CD4-positive, alpha-beta T cell treated with Interleukin-17A for 1 hour (primary cell): Measurements from ENCODE around the gene ADGRD1.
"Not testable (repeated sequence)": the region's sequence is repeated elsewhere in the genome, so short reads cannot be mapped to it uniquely, and the experiment has no call there.

ENCODE experiments used
- DNase-seq: peaks from one replicate; pipeline ENCODE4 v3.0.0-alpha.2; 2020

Gene ADGRD1

GRCh38 chr12:131061041-131061806, 107.5 kb downstream of the ADGRD1 start:
- DNase-seq, result no peak

DNA sequence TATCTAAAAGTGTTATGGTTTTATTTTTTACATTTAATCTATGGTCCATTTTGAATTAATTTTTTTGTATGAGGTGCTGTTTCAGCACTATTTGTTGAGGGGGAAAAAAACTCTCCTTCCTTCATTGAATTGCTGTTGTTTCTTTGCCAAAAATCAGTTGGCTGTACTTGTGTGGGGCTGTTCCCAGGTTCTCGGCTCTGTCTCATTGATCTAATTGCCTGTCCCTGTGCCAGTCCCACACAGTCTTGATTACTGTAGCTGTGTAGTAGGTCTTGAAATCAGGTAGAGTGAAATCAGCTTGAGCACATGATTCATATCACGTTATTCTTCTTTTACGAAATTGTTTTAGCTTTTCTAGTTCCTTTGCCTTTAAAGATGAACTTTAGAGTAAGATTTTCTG, 109.7 kb downstream of the ADGRD1 start:
- DNase-seq, result no peak

GRCh38 chr12:131063960-131064359, 110.3 kb downstream of the ADGRD1 start:
- no peak for DNase-seq

DNA sequence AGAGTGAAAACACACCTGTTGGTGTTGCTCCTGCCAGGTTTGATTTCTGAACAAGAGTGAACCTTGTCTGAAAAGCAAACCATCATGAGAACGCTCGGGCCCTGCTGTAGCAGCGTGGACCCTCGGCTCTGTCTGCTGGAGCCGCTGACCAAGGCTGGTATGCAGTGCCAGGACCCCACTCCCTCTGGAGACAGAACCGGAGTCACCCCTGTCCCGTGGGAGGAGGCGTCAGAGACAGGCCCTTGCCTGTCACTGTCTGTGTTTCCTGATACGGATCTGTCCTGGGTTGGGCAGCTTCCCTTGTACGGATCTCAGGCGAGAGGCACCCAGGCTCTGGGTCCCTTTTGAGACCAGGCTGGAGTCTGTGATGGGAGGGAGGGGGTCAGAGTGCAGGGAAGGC, 111.6 kb downstream of the ADGRD1 start:
- no peak for DNase-seq

GRCh38 chr12:131065801-131066200, 112.1 kb downstream of the ADGRD1 start:
- no peak for DNase-seq

DNA sequence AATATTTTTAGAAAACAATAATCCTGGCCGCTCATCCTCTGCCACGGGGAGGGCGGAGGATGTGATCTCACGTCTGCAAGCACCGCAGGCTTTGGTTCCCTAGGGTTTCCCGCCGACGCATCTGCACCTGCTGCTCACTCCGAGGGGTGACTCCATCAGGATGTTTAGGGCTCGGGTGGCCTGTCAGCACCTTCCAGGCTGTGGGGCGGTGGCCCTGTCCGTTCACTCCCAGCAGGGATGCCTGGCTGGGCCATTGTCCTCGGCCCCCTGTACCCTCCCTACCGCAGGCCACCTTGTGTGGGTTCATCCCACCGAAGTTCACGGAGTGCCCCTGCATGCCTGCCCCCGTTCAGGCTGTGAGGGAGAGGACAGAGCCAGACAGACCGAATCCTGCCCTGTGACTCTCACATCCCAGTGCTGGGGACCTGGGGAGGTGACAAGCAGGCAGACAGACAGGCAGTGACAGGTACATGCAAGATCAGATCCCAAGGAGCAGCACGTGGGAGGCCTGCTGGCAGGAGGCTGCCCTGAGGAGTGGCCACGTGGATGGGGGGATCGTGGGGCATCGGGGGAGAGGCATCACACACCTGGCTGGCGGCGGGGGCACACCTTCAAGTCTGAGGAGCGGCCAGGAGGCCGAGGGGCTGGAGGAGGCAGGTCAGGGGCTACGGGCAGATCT, 112.6 kb downstream of the ADGRD1 start:
- DNase-seq, result no peak

GRCh38 chr12:131066886-131067490, 113.3 kb downstream of the ADGRD1 start:
- DNase-seq, result no peak

- DNase-seq, result no peak
Measured at GRCh38 chr12:131067981-131068851, 114.5 kb downstream of the ADGRD1 start.

DNA sequence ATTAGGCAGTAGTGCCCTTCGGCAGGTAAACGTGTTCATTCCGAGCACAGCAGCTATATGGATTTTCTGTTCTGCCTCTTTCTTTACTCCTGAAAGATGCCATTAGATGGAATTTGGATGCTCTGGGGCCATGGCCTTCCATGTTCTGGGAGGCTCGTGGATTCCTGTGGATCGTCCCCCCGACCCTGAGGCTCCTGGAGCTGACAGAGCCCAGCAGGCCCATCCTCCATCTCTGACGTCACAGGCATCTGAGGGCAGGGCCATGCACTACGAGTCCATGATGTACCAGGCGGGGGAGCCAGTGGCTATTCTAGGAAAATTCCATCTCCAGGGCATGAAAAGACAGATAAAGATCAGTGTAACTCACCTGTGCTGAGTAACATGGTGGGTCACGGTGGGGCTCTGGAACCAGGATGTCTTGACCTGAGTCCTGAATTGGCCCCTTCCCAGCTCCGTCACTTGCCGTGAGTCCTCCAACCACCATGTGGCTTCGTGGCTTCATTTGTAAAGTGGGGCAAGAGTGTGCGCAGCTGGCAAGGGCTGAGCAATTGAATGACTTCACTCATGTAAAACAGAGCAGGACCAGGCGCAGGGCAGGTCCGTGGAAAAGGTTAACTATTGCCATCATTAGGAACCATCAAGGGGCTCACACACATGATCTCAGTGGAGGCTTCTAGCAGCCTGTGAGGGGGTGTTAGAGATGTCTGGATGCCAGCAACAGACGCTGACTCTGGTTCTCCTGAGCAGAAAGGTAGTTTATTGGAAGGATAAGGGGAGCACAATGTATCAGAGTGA, 115.4 kb downstream of the ADGRD1 start:
- not testable (repeated sequence) for DNase-seq

GRCh38 chr12:131070136-131070535, 116.4 kb downstream of the ADGRD1 start:
- not testable (repeated sequence) for DNase-seq

DNA sequence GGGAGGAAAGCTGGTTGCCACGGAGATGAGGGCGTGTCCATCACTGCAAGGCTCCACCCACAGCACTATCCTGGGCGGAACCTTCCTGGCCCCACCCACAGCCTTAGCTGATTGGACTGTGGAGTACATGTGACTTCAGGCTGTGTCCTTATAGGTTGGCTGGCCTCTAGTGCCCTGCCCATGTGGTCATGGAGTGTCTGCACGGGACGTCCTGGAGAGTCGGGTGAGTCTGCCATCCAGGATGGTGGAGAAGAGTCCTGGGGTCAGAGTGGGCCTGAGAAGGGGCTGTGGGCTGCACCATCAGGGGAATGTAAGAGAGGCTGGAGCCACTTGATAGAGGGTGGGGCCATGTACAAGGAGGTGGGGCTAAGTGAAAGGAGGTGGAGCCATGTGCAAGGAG, 117.0 kb downstream of the ADGRD1 start:
- DNase-seq, result not testable (repeated sequence)

- not testable (repeated sequence) for DNase-seq
Measured at GRCh38 chr12:131071234-131071820, 117.6 kb downstream of the ADGRD1 start.

DNA sequence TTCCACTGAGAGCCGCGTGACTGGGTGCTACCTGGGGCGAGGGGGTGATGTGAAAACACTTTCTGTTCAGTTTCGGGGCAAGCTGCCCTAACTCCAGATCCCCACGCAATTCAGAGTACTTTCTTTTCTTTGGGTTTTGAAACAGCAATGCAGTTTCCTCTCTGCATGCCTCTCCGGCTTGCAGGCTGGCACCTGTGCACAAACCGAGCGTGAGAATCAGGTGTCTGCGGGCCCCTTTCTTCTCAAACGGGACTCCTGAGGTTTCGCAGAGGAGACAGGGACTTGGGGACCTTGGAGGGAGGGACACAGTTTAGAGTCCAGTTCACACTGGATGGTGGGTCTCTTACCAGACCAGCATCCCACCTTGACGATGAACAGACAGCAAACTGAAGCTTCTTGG, 118.2 kb downstream of the ADGRD1 start:
- not testable (repeated sequence) for DNase-seq

- DNase-seq, result no peak
Measured at GRCh38 chr12:131072451-131073230, 118.9 kb downstream of the ADGRD1 start.

GRCh38 chr12:131074221-131075083, 120.7 kb downstream of the ADGRD1 start:
- DNase-seq, result no peak

GRCh38 chr12:131075194-131075593, 121.5 kb downstream of the ADGRD1 start:
- no peak for DNase-seq

DNA sequence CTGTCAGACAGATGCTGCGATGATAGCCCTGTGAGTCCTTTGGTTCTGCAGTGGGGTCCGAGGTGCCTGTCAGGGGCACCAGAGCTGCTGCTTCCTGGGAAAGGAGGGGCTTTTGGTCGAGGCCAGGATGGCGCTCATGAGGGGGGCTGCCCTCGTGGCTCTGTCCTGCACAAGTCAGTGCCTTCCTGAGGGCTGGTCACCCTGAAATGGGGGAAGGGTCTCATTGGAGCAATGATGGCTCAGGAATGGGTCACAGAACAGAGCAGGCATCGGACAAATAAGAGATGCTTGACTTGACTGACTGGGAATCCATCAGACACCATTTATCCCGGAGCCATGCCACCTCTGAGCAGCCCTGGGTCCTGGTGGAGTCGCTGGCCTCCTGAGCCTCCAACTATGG, 121.9 kb downstream of the ADGRD1 start:
- no peak for DNase-seq

DNA sequence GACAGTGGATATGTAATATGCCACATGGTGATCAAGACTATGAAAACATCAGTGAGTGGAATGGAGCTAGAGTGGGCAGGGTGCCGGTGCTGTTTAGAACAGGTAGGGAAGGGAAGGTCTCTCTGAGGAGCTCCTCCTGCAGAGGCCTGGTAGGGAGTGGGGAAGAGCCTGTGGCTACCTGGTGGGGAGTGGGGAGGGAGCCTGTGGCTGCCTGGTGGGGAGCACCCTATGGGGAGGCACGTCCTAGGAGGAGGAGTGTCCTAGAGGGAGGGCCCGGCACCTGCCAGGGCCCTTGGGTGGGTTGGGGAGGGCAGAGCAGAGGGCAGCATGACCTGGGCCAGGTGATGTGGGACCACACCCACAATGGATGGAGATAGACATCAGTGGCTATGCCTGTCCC, 122.6 kb downstream of the ADGRD1 start:
- DNase-seq, result no peak

DNA sequence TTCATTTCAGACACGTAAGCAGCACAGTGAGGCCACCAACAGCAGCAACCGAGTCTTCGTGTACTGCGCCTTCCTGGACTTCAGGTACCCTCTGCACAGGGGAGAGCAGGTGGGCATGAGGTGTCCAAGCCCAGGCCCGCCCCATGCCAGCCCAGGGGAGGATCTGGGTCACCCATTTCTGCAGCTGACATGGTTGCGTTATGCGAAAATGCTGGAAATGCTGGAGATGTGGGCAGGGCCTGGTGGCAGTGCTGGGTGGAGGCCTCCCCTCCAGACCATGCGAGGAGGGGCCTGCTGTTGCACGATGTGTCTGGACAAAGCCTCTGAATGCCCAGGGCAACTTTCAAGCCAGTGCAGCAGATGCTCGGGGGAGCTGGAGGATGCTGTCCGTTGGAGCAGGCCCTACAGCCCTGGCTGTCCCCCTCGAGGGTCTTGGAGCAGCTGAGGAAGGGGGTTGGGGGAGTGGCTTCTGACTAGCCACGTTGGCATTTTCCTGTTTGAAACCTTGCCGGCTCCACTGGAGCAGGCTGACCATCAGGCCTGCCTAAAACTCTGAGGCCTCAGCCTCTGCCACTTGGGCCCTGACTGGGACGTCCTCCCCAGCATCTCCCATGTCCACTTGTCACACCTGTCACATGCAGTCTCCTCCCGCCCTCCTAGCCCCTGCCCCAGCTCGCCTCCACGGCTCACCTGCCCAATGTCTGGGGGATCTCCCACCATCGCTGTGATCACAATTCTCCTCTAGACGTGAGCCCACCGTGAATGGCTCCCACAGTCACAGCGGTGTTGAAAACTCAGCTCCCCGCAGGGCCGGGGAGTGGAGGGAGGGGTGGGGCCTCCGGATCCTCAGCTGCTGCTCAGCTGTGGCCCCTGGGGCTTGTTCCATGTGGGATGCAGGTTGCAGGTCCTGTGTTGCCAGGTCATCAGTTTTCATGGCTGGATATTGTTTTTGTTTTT, 123.4 kb downstream of the ADGRD1 start:
- DNase-seq, result no peak
